Measurements from ENCODE around the gene EFCAB9. TPM values are rescaled to one million over a fixed set of nuclear protein-coding genes. Genes with fewer than 3 reads are reported as not detected.
"Not testable (repeated sequence)": the region's sequence is repeated elsewhere in the genome, so short reads cannot be mapped to it uniquely, and the experiment has no call there.

EFCAB9 gene
- total and polyA plus RNA-seq, 12 donors: not detected

DNA sequence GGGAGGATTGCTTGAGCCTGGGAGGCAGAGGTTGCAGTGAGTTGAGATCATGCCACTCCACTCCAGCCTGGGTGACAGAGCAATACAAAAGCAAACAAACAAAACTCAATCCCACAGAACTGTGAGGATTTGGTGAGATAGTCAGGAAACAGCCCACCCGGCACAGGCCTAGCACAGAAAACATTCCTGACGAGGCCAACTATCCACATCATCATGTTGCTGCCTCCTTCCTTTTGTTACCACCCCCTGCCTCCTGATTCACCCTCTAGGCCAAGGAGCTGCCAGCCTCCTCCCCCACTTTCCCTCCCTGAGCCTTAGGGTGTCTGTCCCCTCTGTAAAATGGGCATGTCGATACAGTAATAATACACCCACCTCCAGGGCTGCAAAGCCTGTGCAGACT lies 44.9 kb upstream of the EFCAB9 start:
- Histone ChIP-seq H3K36me3 (replicated peaks in 1 of 2) (no peaks in the 10 kb centered on the region), H3K9me3 (replicated peaks in 1 of 3) (no peaks in the 10 kb centered on the region), H3K27ac (no peak overlapping the region), H3K4me1 (replicated peaks in 1 of 2) (peaks cover 6 to 13% of the 10 kb centered on the region in 2 donors), H3K4me3 (no peak overlapping the region), H3K27me3 (no peaks in the 10 kb centered on the region)
- intact Hi-C loops (cut with DNase I): no loop called here
- TF ChIP-seq POLR2A (IDR thresholded peaks at IDR 0.05) (no peak), CTCF (IDR thresholded peaks at IDR 0.05) (no peak)
- WGBS, 4 donors: 77 to 87% (median 84%) methylated on average over 3 of the region's 3 CpGs
- no peak for DNase-seq

DNA sequence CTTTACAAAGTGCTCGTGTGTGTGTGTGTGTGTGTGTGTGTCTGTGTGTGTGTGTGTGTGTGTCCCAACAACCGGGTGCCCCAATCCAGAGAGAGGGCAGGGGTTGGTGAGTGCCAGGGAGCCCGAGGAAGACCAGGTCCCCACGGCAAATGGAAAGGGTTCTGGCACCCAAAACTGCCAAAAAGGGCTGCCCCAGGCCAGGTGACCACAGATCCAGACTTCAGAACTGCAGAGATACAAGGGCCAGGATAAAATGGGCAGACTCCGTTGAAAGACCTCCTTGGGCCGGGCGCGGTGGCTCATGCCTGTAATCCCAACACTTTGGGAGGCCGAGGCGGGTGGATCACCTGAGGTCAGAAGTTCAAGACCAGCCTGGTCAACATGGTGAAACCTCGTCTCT lies 44.5 kb upstream of the EFCAB9 start:
- H3K36me3 ChIP-seq (replicated peaks in 1 of 2); H3K4me1 ChIP-seq (replicated peaks in 1 of 2); DNase-seq; intact Hi-C loops (cut with DNase I); H3K9me3 ChIP-seq (replicated peaks in 1 of 3); H3K4me3 ChIP-seq; H3K27ac ChIP-seq; H3K27me3 ChIP-seq: not testable (repeated sequence)
- 89 to 93% (median 91%) methylated on average over 11 of the region's 11 CpGs for WGBS, 4 donors

- WGBS, 4 donors: 71 to 79% (median 73%) methylated on average over 14 to 16 of the region's 16 CpGs
- peak overlapping the region in 2 of 5 donors; percentile 21 to 64 for H3K27ac ChIP-seq
- no peaks in the 10 kb centered on the region for H3K9me3 ChIP-seq (replicated peaks in 1 of 3)
- TF ChIP-seq CTCF (IDR thresholded peaks at IDR 0.05) (no peak), POLR2A (IDR thresholded peaks at IDR 0.05) (no peak)
- no peaks in the 10 kb centered on the region for H3K27me3 ChIP-seq
- intact Hi-C loops (cut with DNase I): no loop called here
- H3K4me1 ChIP-seq (replicated peaks in 1 of 2): peaks cover 0 to 5% of the 10 kb centered on the region in 2 donors
- DNase-seq: peak in 6 of 7 donors; percentile 45 to 79 (median 69)
- H3K4me3 ChIP-seq: no peak overlapping the region
- peaks cover 0 to under 1% of the 10 kb centered on the region in 2 donors for H3K36me3 ChIP-seq (replicated peaks in 1 of 2)
Measured at GRCh38 chr5:172150514-172151425, 43.2 kb upstream of the EFCAB9 start.

DNA sequence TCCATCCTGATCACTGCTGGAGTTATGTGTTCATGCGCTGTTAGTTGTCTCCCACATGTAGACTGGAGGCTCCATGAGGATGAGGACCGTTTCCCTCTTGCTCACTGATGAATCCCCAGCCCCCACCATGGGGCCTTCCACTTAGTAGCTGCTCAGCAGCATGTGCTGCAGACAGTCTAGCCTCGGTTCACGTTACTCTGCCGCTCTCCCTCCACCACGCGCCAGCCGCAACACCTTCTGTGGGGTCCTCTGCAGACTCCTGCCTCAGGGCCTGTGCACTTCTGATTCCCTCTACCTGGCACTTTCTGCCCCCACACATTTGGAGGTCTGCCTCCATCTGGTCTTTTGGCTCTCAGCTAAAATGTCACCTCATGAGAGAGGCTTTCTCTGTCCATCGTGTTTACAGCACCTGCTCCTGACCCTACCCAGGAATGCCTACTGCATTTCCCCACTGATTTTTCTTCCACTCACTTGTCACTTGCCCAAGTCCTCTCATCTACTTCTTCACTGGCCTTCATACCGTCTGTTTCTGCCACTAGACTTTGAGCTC lies 42.2 kb upstream of the EFCAB9 start:
- Histone ChIP-seq H3K9me3 (replicated peaks in 1 of 3) (no peaks in the 10 kb centered on the region), H3K4me1 (replicated peaks in 1 of 2) (peaks cover 0 to 5% of the 10 kb centered on the region in 2 donors), H3K36me3 (replicated peaks in 1 of 2) (peaks cover 0 to 8% of the 10 kb centered on the region in 2 donors), H3K27ac (no peak overlapping the region), H3K27me3 (no peaks in the 10 kb centered on the region), H3K4me3 (no peak overlapping the region)
- WGBS, 4 donors: 91 to 96% (median 95%) methylated on average over 10 of the region's 10 CpGs
- intact Hi-C loops (cut with DNase I): no loop called here
- no peak for DNase-seq
- TF ChIP-seq CTCF (IDR thresholded peaks at IDR 0.05): no peak
- TF ChIP-seq POLR2A (IDR thresholded peaks at IDR 0.05): no peak

Measured in adrenal gland (tissue), 12 donors.